Suprapubic skin (tissue), 4 donors: ENCODE measurements around the gene RBM39.

Source experiments
- CTCF ChIP-seq, 2 donors: fragments of 200-600 bp in 1 of 2; fragments of 450-650 bp in 1 of 2; sonication (generic) in 1 of 2; IDR thresholded peaks; one replicate each; pipeline ENCODE4 v1.5.1; 2016 to 2019; ENCODE audit warnings: antibody characterized with exemption in 2 of 2, mild to moderate bottlenecking in 1 of 2, moderate library complexity in 1 of 2
- EP300 ChIP-seq: sonication (generic); formaldehyde crosslinking; IDR thresholded peaks from one replicate; pipeline ENCODE4 v1.6.1; 2017; ENCODE audit warnings: antibody characterized with exemption
- POLR2A ChIP-seq, 2 donors: fragments of 450-650 bp; IDR thresholded peaks; one replicate each; pipeline ENCODE4 v1.6.1; 2017; ENCODE audit warnings: antibody characterized with exemption in 2 of 2, mild to moderate bottlenecking in 2 of 2, moderate library complexity in 2 of 2
- POLR2AphosphoS5 ChIP-seq, 3 donors: sonication (generic); formaldehyde crosslinking; IDR thresholded peaks; one replicate each; pipeline ENCODE4 v1.6.1; 2017; ENCODE audit warnings: antibody characterized with exemption in 3 of 3

- TF ChIP-seq POLR2A (IDR thresholded peaks at IDR 0.05) (no peak), CTCF (IDR thresholded peaks at IDR 0.05) (no peak), EP300 (no peak), POLR2AphosphoS5 (IDR thresholded peaks at IDR 0.05) (no peak)
Observed at GRCh38 chr20:35695245-35695749, 46.8 kb downstream of the RBM39 start.
